Panc1 (cell line): ENCODE results near the gene CENPC. TPM values are rescaled to one million over a fixed set of nuclear protein-coding genes. Genes with fewer than 3 reads are reported as not detected.
A peak's percentile ranks its signal among the peaks of the same experiment; 100 is the strongest.

Experiments
- ATAC-seq: fragments of 200-7000 bp; cut with Tn5 transposase; 2 replicates; pipeline ENCODE4 v1.9.1; 2020; ENCODE audit warnings: mild to moderate bottlenecking, moderate library complexity
- BruUV-seq: library from RNA; stranded (reverse); fragments of 400-500 nt; replicated peaks from 2 replicates; lab custom pipeline; 2021; lab: Mats Ljungman, UMichigan
- CTCF ChIA-PET: fragments of 300-600 bp; sonication (Branson Sonifier 250); formaldehyde crosslinking; loops from one replicate; lab custom pipeline; 2022; ENCODE audit warnings: antibody characterized with exemption; lab: Charles Lee
- POLR2A ChIA-PET: fragments of 300-600 bp; sonication (Branson Sonifier 250); formaldehyde crosslinking; loops from one replicate; lab custom pipeline; 2022; ENCODE audit warnings: antibody characterized with exemption; lab: Charles Lee
- DNase-seq: peaks from one replicate; pipeline ENCODE4 v3.0.0-alpha.2; 2010; ENCODE audit warnings: low read depth, low spot score
- H3K27ac ChIP-seq: 2 replicates; pipeline ENCODE4 v1.5.1; 2011; ENCODE audit warnings: mild to moderate bottlenecking, low read length, inconsistent platforms
- H3K27me3 ChIP-seq: fragments of 200-500 bp; sonication (Bioruptor generic); 2 replicates; pipeline ENCODE4 v1.6.0; 2014; ENCODE audit warnings: low read length, inconsistent platforms; ENCODE audit not compliant: control insufficient read depth, insufficient read depth
- H3K36me3 ChIP-seq: fragments of 200-500 bp; sonication (Bioruptor generic); 2 replicates; pipeline ENCODE4 v1.5.1; 2014; ENCODE audit warnings: inconsistent platforms, mild to moderate bottlenecking, low read length, moderate library complexity; ENCODE audit not compliant: control insufficient read depth, insufficient read depth
- H3K4me1 ChIP-seq: 2 replicates; pipeline ENCODE4 v1.5.1; 2011; ENCODE audit warnings: inconsistent platforms, mild to moderate bottlenecking, low read length, moderate library complexity; ENCODE audit not compliant: control insufficient read depth, insufficient read depth
- H3K4me3 ChIP-seq, 2 experiments: 2 replicates each; pipeline ENCODE4 v1.5.1; 2011 to 2012; ENCODE audit warnings: low read depth in 2 of 2, low read length in 2 of 2, mild to moderate bottlenecking in 2 of 2, inconsistent platforms in 1 of 2, moderate library complexity in 1 of 2
- H3K9me3 ChIP-seq: fragments of 200-500 bp; sonication (Bioruptor generic); 2 replicates; pipeline ENCODE4 v1.5.1; 2014; ENCODE audit warnings: low read depth, mild to moderate bottlenecking, inconsistent platforms, low read length, moderate library complexity; ENCODE audit not compliant: control insufficient read depth, insufficient read depth
- POLR2AphosphoS5 ChIP-seq: IDR thresholded peaks from 2 replicates; pipeline ENCODE4 v1.6.1; 2012; ENCODE audit warnings: mild to moderate bottlenecking, low read depth, low read length, moderate library complexity
- SIN3A ChIP-seq: IDR thresholded peaks from 2 replicates; pipeline ENCODE4 v1.6.1; 2012; ENCODE audit warnings: low read depth, mild to moderate bottlenecking, low read length, moderate library complexity, borderline replicate concordance; ENCODE audit not compliant: insufficient read depth
- TCF7L2 ChIP-seq: IDR thresholded peaks from 2 replicates; pipeline ENCODE4 v1.6.1; 2011; ENCODE audit warnings: mild to moderate bottlenecking, low read depth, low read length, inconsistent platforms
- in situ Hi-C: cut with HindIII; loops from 2 replicates; pipeline ENCODE4 v1.10.0; 2016; ENCODE audit warnings: low sequenced_read_pairs, low pct_unique_long_range_greater_than_20kb
- intact Hi-C: fragments of 100-400 bp; cut with micrococcal nuclease; formaldehyde crosslinking; loops from one replicate; pipeline ENCODE4 v1.10.0; 2022; ENCODE audit not compliant: unreplicated experiment
- total RNA-seq: library from RNA; stranded (reverse); gene quantifications from one replicate; pipeline ENCODE4 v1.2.1, GENCODE V29; 2021; ENCODE audit not compliant: unreplicated experiment
- TF ChIP-seq, protein P1 (sequence below): fragments of 450-650 bp; IDR thresholded peaks from 2 replicates; pipeline ENCODE4 v1.5.1; 2017; ENCODE audit warnings: mild to moderate bottlenecking
- TF ChIP-seq, protein P2 (sequence below), 2 experiments: IDR thresholded peaks; 2 replicates each; pipeline ENCODE4 v1.6.1; 2011 to 2012; ENCODE audit warnings: low read depth in 2 of 2, control low read depth in 1 of 2, low read length in 1 of 2, mild to moderate bottlenecking in 1 of 2, moderate library complexity in 1 of 2; ENCODE audit not compliant: insufficient read depth in 1 of 2

CENPC gene
- total RNA-seq, 1 experiment from 2014 or later = 10.1 TPM

DNA sequence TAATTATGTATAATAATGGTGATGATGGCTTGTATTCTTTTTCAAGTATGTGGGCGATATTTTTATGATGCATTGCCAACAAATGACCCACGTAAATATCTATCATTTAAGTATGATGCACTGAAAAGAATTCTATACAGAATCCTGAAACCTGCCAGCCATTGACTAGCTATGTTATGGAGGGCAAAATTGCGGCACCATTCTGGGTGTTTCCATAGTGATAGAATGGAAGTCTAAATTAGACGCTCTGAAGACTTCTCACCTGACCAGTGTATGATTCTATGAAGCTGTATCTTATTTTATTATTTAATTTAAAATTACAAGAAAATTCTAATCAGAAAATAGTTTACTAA lies 677 bp upstream of the CENPC start:
- no peak for ATAC-seq
- in situ Hi-C loops = no loop called here
- H3K36me3 ChIP-seq = peaks cover 4% of the 10 kb centered on the region
- no peaks in the 10 kb centered on the region for H3K9me3 ChIP-seq
- intact Hi-C loops = loop anchor here (5.0 kb wide), 2 partner anchors 366 to 631 kb away; no protein-coding TSS in a partner anchor
- DNase-seq = no peak
- TF ChIP-seq, protein P1, sequence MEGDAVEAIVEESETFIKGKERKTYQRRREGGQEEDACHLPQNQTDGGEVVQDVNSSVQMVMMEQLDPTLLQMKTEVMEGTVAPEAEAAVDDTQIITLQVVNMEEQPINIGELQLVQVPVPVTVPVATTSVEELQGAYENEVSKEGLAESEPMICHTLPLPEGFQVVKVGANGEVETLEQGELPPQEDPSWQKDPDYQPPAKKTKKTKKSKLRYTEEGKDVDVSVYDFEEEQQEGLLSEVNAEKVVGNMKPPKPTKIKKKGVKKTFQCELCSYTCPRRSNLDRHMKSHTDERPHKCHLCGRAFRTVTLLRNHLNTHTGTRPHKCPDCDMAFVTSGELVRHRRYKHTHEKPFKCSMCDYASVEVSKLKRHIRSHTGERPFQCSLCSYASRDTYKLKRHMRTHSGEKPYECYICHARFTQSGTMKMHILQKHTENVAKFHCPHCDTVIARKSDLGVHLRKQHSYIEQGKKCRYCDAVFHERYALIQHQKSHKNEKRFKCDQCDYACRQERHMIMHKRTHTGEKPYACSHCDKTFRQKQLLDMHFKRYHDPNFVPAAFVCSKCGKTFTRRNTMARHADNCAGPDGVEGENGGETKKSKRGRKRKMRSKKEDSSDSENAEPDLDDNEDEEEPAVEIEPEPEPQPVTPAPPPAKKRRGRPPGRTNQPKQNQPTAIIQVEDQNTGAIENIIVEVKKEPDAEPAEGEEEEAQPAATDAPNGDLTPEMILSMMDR = no peak
- TF ChIP-seq SIN3A (no peak), TCF7L2 (no peak), POLR2AphosphoS5 (no peak)
- TF ChIP-seq, protein P2, sequence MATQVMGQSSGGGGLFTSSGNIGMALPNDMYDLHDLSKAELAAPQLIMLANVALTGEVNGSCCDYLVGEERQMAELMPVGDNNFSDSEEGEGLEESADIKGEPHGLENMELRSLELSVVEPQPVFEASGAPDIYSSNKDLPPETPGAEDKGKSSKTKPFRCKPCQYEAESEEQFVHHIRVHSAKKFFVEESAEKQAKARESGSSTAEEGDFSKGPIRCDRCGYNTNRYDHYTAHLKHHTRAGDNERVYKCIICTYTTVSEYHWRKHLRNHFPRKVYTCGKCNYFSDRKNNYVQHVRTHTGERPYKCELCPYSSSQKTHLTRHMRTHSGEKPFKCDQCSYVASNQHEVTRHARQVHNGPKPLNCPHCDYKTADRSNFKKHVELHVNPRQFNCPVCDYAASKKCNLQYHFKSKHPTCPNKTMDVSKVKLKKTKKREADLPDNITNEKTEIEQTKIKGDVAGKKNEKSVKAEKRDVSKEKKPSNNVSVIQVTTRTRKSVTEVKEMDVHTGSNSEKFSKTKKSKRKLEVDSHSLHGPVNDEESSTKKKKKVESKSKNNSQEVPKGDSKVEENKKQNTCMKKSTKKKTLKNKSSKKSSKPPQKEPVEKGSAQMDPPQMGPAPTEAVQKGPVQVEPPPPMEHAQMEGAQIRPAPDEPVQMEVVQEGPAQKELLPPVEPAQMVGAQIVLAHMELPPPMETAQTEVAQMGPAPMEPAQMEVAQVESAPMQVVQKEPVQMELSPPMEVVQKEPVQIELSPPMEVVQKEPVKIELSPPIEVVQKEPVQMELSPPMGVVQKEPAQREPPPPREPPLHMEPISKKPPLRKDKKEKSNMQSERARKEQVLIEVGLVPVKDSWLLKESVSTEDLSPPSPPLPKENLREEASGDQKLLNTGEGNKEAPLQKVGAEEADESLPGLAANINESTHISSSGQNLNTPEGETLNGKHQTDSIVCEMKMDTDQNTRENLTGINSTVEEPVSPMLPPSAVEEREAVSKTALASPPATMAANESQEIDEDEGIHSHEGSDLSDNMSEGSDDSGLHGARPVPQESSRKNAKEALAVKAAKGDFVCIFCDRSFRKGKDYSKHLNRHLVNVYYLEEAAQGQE (IDR thresholded peaks at IDR 0.05; ENCODE audit: insufficient read depth in 1 of 2, low read depth in 2 of 2, low read length in 1 of 2) = no peak
- TSS peak; percentile 74 for BruUV-seq
- POLR2A ChIA-PET = no interaction called here
- CTCF ChIA-PET = no interaction called here
- peaks cover 3% of the 10 kb centered on the region; the same call in 1 of the 2 replicates for H3K4me1 ChIP-seq
- no peaks in the 10 kb centered on the region for H3K27me3 ChIP-seq
- peak overlapping the region; percentile 60 to 95 for H3K4me3 ChIP-seq
- H3K27ac ChIP-seq = peak overlapping the region; percentile 89

DNA sequence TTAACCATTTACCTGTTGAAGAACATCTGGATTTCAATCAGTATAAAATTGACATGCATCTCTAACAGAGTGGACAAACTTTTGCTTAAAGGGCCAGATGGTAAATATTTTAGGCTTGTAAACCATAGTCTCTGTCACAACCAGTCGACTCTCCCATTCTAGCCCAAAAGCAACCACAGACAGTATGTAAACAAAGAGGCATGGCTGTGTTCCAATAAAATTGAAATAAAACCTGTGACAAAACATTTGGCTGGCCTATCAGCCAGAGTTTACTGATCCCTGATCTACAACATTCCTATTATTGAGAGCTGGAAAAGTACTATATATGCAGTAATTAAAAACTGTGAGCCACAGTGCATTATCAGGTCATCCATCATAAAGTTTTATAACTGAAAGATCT lies 3.2 kb downstream of the CENPC start:
- TF ChIP-seq, protein P2 (IDR thresholded peaks at IDR 0.05; ENCODE audit: insufficient read depth in 1 of 2, low read depth in 2 of 2, low read length in 1 of 2) = no peak
- TF ChIP-seq POLR2AphosphoS5 (no peak), TCF7L2 (no peak), SIN3A (no peak)
- TF ChIP-seq, protein P1 = no peak
- Histone ChIP-seq H3K4me3 (no peak overlapping the region), H3K9me3 (no peaks in the 10 kb centered on the region), H3K4me1 (peaks cover 3% of the 10 kb centered on the region; the same call in 1 of the 2 replicates), H3K27ac (no peak overlapping the region), H3K27me3 (no peaks in the 10 kb centered on the region), H3K36me3 (peaks cover 14% of the 10 kb centered on the region)
- in situ Hi-C loops = no loop called here
- ChIA-PET POLR2A (no interaction called here), CTCF (no interaction called here)
- DNase-seq (no peak), ATAC-seq (no peak)
- intact Hi-C loops = no loop called here
- BruUV-seq = no TSS peak
